ENCODE data around the gene PAMR1. TPM values are rescaled to one million over a fixed set of nuclear protein-coding genes. Genes with fewer than 3 reads are reported as not detected.

PAMR1 gene
- total RNA-seq, 1 donor from 2014 or later = 0.82 TPM

DNA sequence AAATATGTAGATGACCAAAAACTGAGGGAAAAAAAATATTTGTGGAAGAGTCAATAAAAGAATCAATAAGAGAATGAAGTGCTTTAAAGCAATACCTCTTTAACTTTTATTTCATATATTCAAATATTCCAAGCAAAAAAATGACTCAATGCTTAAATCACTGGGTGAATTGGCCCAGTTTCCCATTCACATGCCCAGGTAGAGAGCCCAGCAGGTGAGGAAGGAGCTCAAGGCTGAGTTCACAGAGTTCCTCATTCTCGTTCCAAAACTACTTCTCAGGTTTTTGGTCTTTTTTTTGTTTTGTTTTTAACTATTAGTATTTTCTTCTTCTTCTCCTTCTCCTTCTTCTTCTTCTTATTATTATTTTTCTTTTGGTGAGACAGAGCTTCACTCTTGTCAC, 136.3 kb downstream of the PAMR1 start:
- no peak for DNase-seq (ENCODE audit: low spot score)
- TF ChIP-seq, protein P1, sequence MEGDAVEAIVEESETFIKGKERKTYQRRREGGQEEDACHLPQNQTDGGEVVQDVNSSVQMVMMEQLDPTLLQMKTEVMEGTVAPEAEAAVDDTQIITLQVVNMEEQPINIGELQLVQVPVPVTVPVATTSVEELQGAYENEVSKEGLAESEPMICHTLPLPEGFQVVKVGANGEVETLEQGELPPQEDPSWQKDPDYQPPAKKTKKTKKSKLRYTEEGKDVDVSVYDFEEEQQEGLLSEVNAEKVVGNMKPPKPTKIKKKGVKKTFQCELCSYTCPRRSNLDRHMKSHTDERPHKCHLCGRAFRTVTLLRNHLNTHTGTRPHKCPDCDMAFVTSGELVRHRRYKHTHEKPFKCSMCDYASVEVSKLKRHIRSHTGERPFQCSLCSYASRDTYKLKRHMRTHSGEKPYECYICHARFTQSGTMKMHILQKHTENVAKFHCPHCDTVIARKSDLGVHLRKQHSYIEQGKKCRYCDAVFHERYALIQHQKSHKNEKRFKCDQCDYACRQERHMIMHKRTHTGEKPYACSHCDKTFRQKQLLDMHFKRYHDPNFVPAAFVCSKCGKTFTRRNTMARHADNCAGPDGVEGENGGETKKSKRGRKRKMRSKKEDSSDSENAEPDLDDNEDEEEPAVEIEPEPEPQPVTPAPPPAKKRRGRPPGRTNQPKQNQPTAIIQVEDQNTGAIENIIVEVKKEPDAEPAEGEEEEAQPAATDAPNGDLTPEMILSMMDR (IDR thresholded peaks at IDR 0.05; ENCODE audit: unreplicated experiment) = no peak
- Mint-ChIP-seq H3K4me1 (ENCODE audit: unreplicated experiment) (no peaks in the 10 kb centered on the region), H3K27me3 (ENCODE audit: unreplicated experiment) (peaks cover 1% of the 10 kb centered on the region), H3K36me3 (ENCODE audit: low read depth, unreplicated experiment) (no peaks in the 10 kb centered on the region), H3K9me3 (ENCODE audit: unreplicated experiment) (no peaks in the 10 kb centered on the region), H3K27ac (ENCODE audit: unreplicated experiment) (no peak overlapping the region), H3K4me3 (ENCODE audit: unreplicated experiment) (no peak overlapping the region)

DNA sequence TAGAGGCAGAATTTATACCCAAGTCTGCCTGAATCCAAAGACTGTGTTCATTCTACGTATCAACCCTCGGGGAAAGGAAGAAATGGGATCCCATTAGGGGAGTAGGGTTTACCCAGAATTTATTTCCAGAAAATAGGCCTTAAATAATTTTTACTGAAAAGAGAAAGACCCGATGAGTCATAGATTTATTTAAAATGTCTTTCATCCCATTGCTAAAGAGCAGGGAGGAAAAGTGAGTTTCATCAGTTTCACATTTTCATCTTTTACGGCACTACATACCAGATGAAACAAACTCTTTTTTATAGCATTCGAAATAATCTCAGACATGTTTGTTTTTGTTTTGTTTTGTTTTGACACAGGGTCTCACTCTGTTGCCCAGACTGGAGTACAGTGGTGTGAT, 137.4 kb downstream of the PAMR1 start:
- TF ChIP-seq, protein P1 (IDR thresholded peaks at IDR 0.05; ENCODE audit: unreplicated experiment) = no peak
- H3K4me3 Mint-ChIP-seq (ENCODE audit: unreplicated experiment) = no peak overlapping the region
- no peaks in the 10 kb centered on the region for H3K36me3 Mint-ChIP-seq (ENCODE audit: low read depth, unreplicated experiment)
- H3K9me3 Mint-ChIP-seq (ENCODE audit: unreplicated experiment) = no peaks in the 10 kb centered on the region
- H3K27ac Mint-ChIP-seq (ENCODE audit: unreplicated experiment) = no peak overlapping the region
- H3K4me1 Mint-ChIP-seq (ENCODE audit: unreplicated experiment) = no peaks in the 10 kb centered on the region
- DNase-seq (ENCODE audit: low spot score) = no peak
- H3K27me3 Mint-ChIP-seq (ENCODE audit: unreplicated experiment) = peaks cover 1% of the 10 kb centered on the region

DNA sequence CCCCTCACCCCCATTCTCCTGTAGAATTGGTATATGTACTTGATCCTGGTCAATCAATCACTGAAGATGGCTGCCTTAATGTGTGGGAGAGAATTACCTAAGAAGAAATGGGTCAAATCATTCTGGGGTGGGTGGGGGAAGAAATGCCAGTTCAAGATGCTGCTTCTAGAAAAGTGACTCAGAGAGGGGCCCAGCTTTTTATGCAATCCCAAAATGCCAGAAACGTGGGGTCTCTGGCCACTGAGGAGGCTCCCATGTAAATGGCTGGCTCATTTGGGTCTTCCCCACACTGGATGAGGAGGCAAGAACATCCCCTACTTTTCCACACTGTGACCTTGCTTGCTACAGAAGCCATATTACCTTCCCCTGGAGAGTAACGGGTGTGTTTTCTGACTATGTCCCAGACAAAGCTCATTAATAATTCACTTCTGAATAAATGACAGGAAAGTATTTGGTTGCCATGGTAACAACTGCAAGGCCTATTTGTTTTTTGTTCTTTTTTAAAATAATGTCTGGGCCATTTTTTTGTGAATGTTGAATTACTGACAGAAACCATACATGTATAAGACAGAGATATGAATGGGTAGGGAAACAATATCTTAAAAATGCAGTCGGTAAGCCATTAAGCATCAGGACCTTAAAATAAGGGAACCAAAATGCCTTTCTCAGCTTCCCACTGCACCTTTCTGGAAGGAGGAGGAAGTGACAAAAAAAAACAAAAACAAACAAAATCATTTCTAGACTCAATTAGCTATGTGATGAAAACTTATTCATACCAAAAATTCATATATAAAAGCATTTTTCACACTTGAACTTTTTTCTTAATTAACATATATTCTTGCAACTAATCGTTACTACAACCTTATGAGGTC, 138.1 kb downstream of the PAMR1 start:
- H3K4me3 Mint-ChIP-seq (ENCODE audit: unreplicated experiment) = no peak overlapping the region
- no peak overlapping the region for H3K27ac Mint-ChIP-seq (ENCODE audit: unreplicated experiment)
- no peaks in the 10 kb centered on the region for H3K36me3 Mint-ChIP-seq (ENCODE audit: low read depth, unreplicated experiment)
- TF ChIP-seq, protein P1 (IDR thresholded peaks at IDR 0.05; ENCODE audit: unreplicated experiment) = no peak
- no peaks in the 10 kb centered on the region for H3K9me3 Mint-ChIP-seq (ENCODE audit: unreplicated experiment)
- DNase-seq (ENCODE audit: low spot score) = no peak
- peaks cover 1% of the 10 kb centered on the region for H3K27me3 Mint-ChIP-seq (ENCODE audit: unreplicated experiment)
- H3K4me1 Mint-ChIP-seq (ENCODE audit: unreplicated experiment) = no peaks in the 10 kb centered on the region

DNA sequence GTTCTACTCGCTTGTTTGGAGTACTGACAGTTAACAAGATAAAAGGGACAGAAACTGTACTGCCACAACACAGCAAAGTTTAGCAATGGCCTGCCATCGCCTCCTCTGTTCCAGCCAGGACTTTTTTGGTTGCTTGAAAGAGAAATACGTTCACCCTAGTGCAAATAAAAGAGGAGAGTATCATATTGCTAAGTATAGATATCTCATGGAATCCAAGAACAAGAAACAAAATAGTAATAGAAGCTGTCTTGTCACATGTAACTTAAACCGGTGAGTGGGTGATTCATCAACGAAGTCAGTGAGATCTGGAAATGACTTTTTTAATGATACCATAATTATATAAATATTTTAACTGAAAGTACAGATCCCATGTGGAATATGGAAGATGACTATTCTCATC, 141.5 kb downstream of the PAMR1 start:
- no peak overlapping the region for H3K27ac Mint-ChIP-seq (ENCODE audit: unreplicated experiment)

More for the DNA sequence above, 141.5 kb downstream of the PAMR1 start:
- Mint-ChIP-seq H3K4me3 (ENCODE audit: unreplicated experiment) (no peak overlapping the region), H3K36me3 (ENCODE audit: low read depth, unreplicated experiment) (no peaks in the 10 kb centered on the region), H3K9me3 (ENCODE audit: unreplicated experiment) (no peaks in the 10 kb centered on the region), H3K4me1 (ENCODE audit: unreplicated experiment) (no peaks in the 10 kb centered on the region), H3K27me3 (ENCODE audit: unreplicated experiment) (peaks cover 3% of the 10 kb centered on the region)
- TF ChIP-seq, protein P1 (IDR thresholded peaks at IDR 0.05; ENCODE audit: unreplicated experiment) = no peak
- no peak for DNase-seq (ENCODE audit: low spot score)

Other genes with a start within 250 kb of the PAMR1 start
- gene SLC1A2, start 106.1 kb downstream of the PAMR1 start, total RNA-seq (ENCODE audit: unreplicated experiment) = 0.41 TPM
- 34.3 TPM for gene FJX1, start 92.8 kb upstream of the PAMR1 start, total RNA-seq (ENCODE audit: unreplicated experiment)
- gene TRIM44, start 137.2 kb upstream of the PAMR1 start, total RNA-seq (ENCODE audit: unreplicated experiment) = 48.6 TPM